GOT3 (cell line): Measurements from ENCODE around the gene IPO8.
"Not testable (repeated sequence)": the region's sequence is repeated elsewhere in the genome, so short reads cannot be mapped to it uniquely, and the experiment has no call there.

Experiments used
- DNase-seq: peaks from one replicate; lab custom pipeline; 2025; ENCODE audit warnings: mixed read lengths; lab: John Stamatoyannopoulos, UW

The IPO8 gene

GRCh38 chr12:30603129-30603528, 92.5 kb downstream of the IPO8 start:
- DNase-seq, result no peak

- DNase-seq, result no peak
Observed at GRCh38 chr12:30602678-30603077, 93.0 kb downstream of the IPO8 start.

- no peak for DNase-seq
Observed at GRCh38 chr12:30599608-30600007, 96.1 kb downstream of the IPO8 start.

- DNase-seq, result no peak
Observed at GRCh38 chr12:30598889-30599288, 96.8 kb downstream of the IPO8 start.

- no peak for DNase-seq
Observed at GRCh38 chr12:30595742-30596141, 99.9 kb downstream of the IPO8 start.

GRCh38 chr12:30594509-30594908, 101.2 kb downstream of the IPO8 start:
- DNase-seq, result no peak

GRCh38 chr12:30588572-30588971, 107.1 kb downstream of the IPO8 start:
- not testable (repeated sequence) for DNase-seq

- DNase-seq, result no peak
Observed at GRCh38 chr12:30587782-30588181, 107.9 kb downstream of the IPO8 start.

- DNase-seq, result no peak
Observed at GRCh38 chr12:30585877-30586276, 109.8 kb downstream of the IPO8 start.

GRCh38 chr12:30582943-30583342, 112.7 kb downstream of the IPO8 start:
- no peak for DNase-seq

GRCh38 chr12:30580344-30580743, 115.3 kb downstream of the IPO8 start:
- no peak for DNase-seq
